Kidney epithelial cell (primary cell): Measurements from ENCODE around the gene NPW. TPM values are rescaled to one million over a fixed set of nuclear protein-coding genes. Genes with fewer than 3 reads are reported as not detected.

Source experiments
- DNase-seq: peaks from one replicate; pipeline ENCODE4 v3.0.0-alpha.2; 2010; ENCODE audit warnings: low read depth
- H3K27me3 ChIP-seq: 2 replicates; pipeline ENCODE4 v1.6.0; 2011; ENCODE audit warnings: low read length; ENCODE audit not compliant: control insufficient read depth, insufficient read depth
- H3K36me3 ChIP-seq: 2 replicates; pipeline ENCODE4 v1.5.1; 2011; ENCODE audit warnings: low read length; ENCODE audit not compliant: control insufficient read depth, insufficient read depth
- H3K4me3 ChIP-seq: 2 replicates; pipeline ENCODE4 v1.5.1; 2011; ENCODE audit warnings: low read depth, mild to moderate bottlenecking, control low read depth, low read length
- CTCF ChIP-seq: IDR thresholded peaks from 2 replicates; pipeline ENCODE4 v1.5.1; 2011; ENCODE audit warnings: mild to moderate bottlenecking, moderate library complexity, low read length, control low read depth, inconsistent platforms; ENCODE audit not compliant: insufficient read depth, poor library complexity, severe bottlenecking
- total RNA-seq: library from RNA; depleted of rRNA; stranded (reverse); fragments of >200 nt; gene quantifications from 2 replicates; pipeline ENCODE4 v1.2.3, GENCODE V29; 2015

NPW gene
- total RNA-seq, 1 donor from 2014 or later: not detected

- H3K27me3 ChIP-seq: peaks cover 3% of the 10 kb centered on the region
- TF ChIP-seq CTCF: no peak
Observed at GRCh38 chr16:2026461-2027023, 7.0 kb downstream of the NPW start, which contains the start of gene NHERF2. TSS of gene NHERF2 (plus strand) at chr16:2026902. CDS start at chr16:2027006, 104 bp downstream.

GRCh38 chr16:2027024-2028010, 7.7 kb downstream of the NPW start:
- Histone ChIP-seq H3K27me3 (no peaks in the 10 kb centered on the region), H3K4me3 (peak overlapping the region; percentile 50), H3K36me3 (no peaks in the 10 kb centered on the region)
- no peak for DNase-seq
- TF ChIP-seq CTCF: peak; percentile 13

More at GRCh38 chr16:2026461-2027023, 7.0 kb downstream of the NPW start, which contains the start of gene NHERF2:
- Histone ChIP-seq H3K36me3 (no peaks in the 10 kb centered on the region), H3K4me3 (peak within 1 kb of the TSS; percentile 50)
- DNase-seq: no peak

- no peak for DNase-seq
- Histone ChIP-seq H3K36me3 (no peaks in the 10 kb centered on the region), H3K4me3 (no peak overlapping the region), H3K27me3 (no peaks in the 10 kb centered on the region)
- no peak for TF ChIP-seq CTCF
Observed at GRCh38 chr16:2028146-2028545, 8.6 kb downstream of the NPW start.

GRCh38 chr16:2028620-2029220, 9.1 kb downstream of the NPW start:
- Histone ChIP-seq H3K4me3 (no peak overlapping the region), H3K27me3 (no peaks in the 10 kb centered on the region), H3K36me3 (no peaks in the 10 kb centered on the region)
- no peak for DNase-seq
- no peak for TF ChIP-seq CTCF

- Histone ChIP-seq H3K27me3 (no peaks in the 10 kb centered on the region), H3K4me3 (no peak overlapping the region), H3K36me3 (no peaks in the 10 kb centered on the region)
- TF ChIP-seq CTCF: no peak
- no peak for DNase-seq
Observed at GRCh38 chr16:2029350-2029749, 9.8 kb downstream of the NPW start.
